Stimulated activated CD8-positive, alpha-beta memory T cell treated with anti-CD3 and anti-CD28 coated beads, Interleukin-12 subunit alpha, Interleukin-12 subunit beta, amount 100 ng/mL, for 24 hours (primary cell): ENCODE measurements around the gene MAP2K1.
"Not testable (repeated sequence)": the region's sequence is repeated elsewhere in the genome, so short reads cannot be mapped to it uniquely, and the experiment has no call there.

Source experiments
- DNase-seq: peaks from one replicate; pipeline ENCODE4 v3.0.0-alpha.2; 2020; ENCODE audit errors: extremely low read depth

The MAP2K1 gene

GRCh38 chr15:66393037-66393436 lies 6.3 kb downstream of the MAP2K1 start:
- not testable (repeated sequence) for DNase-seq

- no peak for DNase-seq
These were observed 7.8 kb downstream of the MAP2K1 start for GRCh38 chr15:66394472-66394871.

GRCh38 chr15:66394915-66395314 lies 8.2 kb downstream of the MAP2K1 start:
- no peak for DNase-seq

- DNase-seq = no peak
These were observed 12.6 kb downstream of the MAP2K1 start for GRCh38 chr15:66399276-66399675.

- no peak for DNase-seq
These were observed 13.7 kb downstream of the MAP2K1 start for GRCh38 chr15:66400351-66400774.

- no peak for DNase-seq
These were observed 14.7 kb downstream of the MAP2K1 start for GRCh38 chr15:66401130-66402021.

- no peak for DNase-seq
These were observed 16.1 kb downstream of the MAP2K1 start for GRCh38 chr15:66402761-66403284.

- DNase-seq = no peak
These were observed 16.6 kb downstream of the MAP2K1 start for GRCh38 chr15:66403323-66403722.

GRCh38 chr15:66404122-66404521 lies 17.4 kb downstream of the MAP2K1 start:
- DNase-seq = no peak

GRCh38 chr15:66404532-66404931 lies 17.8 kb downstream of the MAP2K1 start:
- DNase-seq = no peak

GRCh38 chr15:66405007-66405406 lies 18.3 kb downstream of the MAP2K1 start:
- DNase-seq = no peak

- DNase-seq = no peak
These were observed 18.9 kb downstream of the MAP2K1 start for GRCh38 chr15:66405615-66406014.

GRCh38 chr15:66408254-66408653 lies 21.5 kb downstream of the MAP2K1 start:
- DNase-seq = no peak

GRCh38 chr15:66408675-66409282 lies 22.1 kb downstream of the MAP2K1 start:
- no peak for DNase-seq

- no peak for DNase-seq
These were observed 22.9 kb downstream of the MAP2K1 start for GRCh38 chr15:66409565-66410108.

GRCh38 chr15:66411190-66411589 lies 24.5 kb downstream of the MAP2K1 start:
- DNase-seq = no peak

GRCh38 chr15:66412220-66412619 lies 25.5 kb downstream of the MAP2K1 start:
- DNase-seq = no peak

GRCh38 chr15:66413579-66413978 lies 26.9 kb downstream of the MAP2K1 start:
- DNase-seq = no peak

GRCh38 chr15:66415360-66415759 lies 28.6 kb downstream of the MAP2K1 start:
- no peak for DNase-seq

GRCh38 chr15:66417736-66418135 lies 31.0 kb downstream of the MAP2K1 start:
- DNase-seq = no peak

GRCh38 chr15:66419471-66419870 lies 32.8 kb downstream of the MAP2K1 start:
- DNase-seq = no peak

GRCh38 chr15:66422347-66422746 lies 35.6 kb downstream of the MAP2K1 start:
- no peak for DNase-seq

- no peak for DNase-seq
These were observed 36.4 kb downstream of the MAP2K1 start for GRCh38 chr15:66423149-66423548.
